Middle frontal gyrus (tissue), 1 donor: ENCODE data around the gene CORO2B.
"Not testable (repeated sequence)": the region's sequence is repeated elsewhere in the genome, so short reads cannot be mapped to it uniquely, and the experiment has no call there.

Experiments
- DNase-seq: peaks from one replicate; pipeline ENCODE4 v3.0.0-alpha.2; 2015; ENCODE audit warnings: low spot score; ENCODE audit errors: extremely low spot score

The CORO2B gene

DNA sequence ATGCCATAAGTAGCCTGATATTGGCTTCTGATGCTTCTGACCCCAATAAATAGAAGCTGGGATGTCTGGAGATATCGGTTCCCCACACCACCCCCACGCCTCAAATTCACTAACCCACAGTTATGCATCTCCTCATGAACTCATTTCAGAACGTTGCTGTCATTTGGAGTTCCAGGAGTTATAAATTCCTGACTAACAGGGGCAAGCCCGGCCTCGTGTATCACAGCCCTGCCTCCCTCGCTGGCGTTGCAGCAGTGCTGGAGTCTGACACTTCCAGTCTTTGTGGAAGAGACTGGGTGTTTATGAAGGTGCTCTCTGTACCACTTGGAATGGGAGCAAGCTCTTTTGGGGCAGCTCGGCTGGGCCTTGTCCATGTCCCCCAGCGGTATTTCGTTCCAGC is 140.9 kb downstream of the CORO2B start:
- DNase-seq, result no peak

DNA sequence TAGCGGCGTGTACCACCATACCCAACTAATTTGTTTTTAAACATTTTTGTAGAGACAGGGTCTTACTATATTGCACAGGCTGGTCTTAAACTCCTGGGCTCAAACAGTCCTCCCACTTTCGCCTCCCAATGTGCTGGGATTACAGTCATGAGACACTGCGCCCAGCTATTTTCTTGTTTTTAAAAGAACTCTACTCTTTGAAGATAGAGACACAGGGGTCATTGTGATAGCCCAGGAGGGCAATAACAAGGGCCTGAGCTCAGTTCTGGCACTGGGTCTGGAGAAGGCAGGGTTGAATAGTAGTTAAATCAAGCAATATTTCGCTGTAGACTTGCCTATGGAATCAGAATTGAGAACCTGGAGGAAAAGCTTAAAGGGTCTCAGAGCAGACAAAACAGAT is 143.1 kb downstream of the CORO2B start:
- DNase-seq, result no peak

DNA sequence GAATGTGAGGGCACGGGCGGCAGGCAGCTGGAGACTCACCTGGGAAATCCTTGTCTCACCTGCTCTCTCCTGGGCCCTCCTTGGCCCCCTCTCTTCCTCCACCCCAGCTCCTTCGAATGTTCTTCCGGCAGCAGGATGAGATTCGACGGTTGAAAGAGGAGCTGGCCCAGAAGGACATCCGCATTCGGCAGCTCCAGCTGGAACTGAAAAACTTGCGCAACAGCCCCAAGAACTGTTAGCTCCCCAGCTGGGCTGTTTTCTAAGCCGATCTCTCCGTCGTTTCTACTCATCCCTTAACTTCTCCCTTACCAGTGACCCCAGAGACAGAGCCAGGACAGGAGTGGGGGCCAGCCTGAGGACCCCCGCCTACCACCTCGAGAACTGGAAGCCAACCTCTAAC is 146.9 kb downstream of the CORO2B start:
- no peak for DNase-seq

DNA sequence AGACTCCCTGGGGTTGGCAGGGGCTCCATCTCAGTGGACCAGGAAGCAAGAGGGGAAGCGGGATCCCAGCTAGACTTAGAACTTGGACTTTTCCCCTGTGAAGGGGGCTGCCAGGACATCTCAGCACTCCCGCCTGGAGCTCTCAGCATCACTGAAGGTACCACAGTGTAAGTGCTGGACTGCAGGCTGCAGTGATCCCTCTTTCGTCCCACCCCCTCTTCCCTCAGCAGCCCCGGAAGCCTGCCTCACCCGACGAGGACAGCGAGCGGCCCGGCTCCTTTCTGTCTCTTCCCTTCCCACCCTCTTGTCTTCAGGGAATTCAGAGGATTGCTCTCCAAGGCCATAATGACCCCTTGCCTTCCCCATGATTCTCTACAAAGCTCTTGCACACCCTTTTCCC is 147.5 kb downstream of the CORO2B start:
- no peak for DNase-seq

DNA sequence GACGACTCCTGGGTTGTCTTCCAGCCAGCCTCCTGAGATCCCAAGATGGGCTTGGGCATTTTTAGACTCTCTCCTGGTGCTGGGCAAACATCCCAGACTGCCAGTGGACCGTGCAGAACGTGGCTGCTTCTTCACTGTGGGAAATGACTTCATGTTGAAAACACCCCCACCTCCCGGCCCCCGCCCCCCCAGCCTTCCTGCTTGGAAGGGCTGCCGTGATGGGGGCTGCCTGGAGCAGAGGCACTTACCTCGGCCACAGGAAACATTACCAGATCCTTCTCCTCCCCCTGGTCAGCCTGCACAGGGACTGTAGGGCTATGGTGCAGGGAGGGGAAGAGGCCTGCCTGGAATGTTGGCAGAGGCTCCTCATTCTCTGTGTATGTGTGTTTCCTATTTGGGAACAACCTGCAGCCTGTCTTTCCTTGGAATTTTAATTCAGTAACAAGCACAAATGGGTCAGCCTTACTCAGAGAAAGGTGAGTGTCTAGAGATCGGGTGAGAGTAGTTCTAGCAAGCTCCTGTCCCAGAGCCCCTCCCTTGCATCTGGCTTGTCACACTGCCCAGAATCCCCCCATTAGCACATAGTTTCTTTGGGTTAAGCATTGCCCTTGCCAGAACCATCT is 151.1 kb downstream of the CORO2B start:
- peak; percentile 47 for DNase-seq

DNA sequence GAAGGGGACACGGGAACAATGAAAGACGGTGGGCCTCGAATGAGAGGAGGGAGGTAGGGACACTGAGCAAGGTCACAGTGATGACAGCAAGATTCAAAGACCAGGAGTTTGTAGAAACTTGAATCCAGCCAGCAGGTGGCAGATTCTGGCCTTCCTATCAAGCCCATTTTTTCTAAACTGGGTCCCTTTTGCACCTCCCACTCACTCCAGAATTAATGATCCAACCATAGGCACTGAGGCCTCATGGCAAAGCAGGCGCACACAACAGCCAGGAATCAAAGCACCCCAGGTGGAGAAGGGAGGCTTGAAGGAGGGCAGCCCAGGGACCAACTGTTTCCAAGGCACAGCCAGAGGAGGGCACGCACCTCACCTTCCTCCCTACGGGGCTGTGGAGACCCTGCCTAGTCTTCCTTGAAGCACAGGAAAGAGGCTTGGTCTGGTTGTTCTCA is 151.7 kb downstream of the CORO2B start:
- DNase-seq, result peak; percentile 27

DNA sequence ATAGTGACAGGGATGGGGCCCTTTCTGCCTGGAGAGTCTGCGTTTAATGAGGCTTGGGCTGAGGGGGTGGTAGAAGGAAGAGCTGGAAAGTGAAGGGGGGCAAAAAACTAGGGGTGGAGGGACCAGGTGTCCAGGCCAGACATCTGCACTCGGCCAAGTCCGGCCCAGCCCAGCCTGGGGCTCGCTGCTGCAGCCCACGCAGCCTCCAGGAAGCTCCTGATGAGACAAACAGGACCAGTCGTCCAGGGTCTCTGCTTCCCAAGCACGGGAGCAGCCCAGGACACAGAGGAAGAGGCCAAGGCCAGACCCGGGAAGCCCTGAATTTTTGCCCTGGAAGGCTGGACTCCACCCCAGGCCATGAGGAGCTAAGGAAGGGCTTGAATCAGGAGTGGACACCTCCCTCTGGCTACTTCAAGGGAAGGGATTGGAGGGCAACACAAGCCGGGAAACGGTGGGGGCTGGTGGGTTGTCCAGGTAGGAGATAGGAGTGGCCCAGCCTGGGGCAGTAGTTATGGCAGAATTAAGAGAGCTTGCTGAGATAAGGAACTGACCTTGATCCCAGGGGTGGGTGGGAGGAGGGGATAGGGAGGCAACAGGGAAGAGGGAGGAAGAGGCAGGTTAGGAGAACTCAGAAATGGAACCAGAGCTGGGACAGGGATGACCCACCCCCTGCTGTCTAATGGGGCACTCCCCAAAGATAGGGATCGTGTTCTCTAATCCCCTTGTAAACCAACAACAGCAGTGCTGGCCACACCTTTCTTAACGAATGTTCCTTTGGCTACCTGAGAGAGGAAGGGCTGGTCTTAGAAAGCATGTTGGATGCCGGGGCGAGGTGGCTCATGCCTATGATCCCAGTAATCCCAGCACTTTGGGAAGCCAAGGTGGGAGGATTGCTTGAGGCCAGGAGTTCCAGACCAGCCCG is 152.4 kb downstream of the CORO2B start:
- DNase-seq, result no peak

DNA sequence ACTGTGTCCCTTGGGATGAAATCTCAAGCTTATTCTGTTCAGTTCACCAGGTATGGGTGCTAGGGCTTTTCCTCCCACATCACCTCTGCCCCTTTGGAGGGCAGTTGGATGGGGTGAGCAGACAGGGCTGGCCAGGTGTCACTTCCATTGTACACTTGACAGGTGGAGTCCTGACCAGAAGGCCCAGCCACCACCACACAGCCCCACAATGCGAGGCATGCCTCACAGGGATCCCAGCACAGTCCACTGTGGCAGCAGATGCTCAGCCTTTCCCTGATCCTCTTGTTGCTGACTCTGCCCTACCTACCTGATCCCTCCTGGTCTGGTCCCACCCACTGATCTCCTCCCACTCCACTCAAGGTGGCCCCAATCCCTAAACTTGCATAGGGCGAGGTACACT is 153.7 kb downstream of the CORO2B start:
- DNase-seq, result no peak

DNA sequence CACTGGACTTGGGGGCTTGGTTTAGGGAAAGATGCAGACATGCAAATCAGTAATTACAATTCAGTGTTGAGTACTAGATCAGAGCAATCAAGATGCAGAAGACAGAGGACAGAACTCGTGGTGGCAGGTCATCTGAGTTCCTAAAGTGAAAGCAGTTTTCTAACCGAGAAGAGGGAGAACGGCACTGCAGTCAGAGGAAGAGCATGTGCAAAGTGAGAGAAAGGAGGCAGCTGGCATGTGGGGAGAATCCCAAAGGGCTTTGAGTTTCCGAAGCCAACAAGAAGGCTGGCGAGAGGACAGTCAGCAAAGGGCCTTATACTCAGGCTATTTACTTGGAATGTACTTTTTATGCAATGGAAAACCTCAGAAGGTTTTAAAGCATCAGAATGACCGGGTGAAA is 154.9 kb downstream of the CORO2B start:
- DNase-seq, result no peak

DNA sequence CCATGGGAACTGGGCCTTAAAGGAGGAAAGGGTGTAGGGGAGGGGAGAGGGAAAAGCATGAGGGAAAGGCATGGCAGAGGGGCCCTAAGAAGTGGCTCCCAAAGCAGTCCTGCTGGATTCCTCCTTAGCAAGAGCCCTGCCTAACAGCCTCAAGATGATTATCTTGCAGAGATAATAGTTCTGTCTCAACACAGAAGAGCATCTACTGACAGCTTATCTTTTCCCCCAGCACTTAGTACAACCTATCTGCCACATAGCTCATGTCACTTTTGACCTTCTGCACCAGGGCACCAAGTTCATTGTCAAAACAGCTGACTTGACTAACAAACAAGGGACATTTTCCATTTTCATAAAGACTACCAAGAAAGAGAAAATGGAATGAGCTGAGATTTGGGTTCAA is 155.6 kb downstream of the CORO2B start:
- no peak for DNase-seq

DNA sequence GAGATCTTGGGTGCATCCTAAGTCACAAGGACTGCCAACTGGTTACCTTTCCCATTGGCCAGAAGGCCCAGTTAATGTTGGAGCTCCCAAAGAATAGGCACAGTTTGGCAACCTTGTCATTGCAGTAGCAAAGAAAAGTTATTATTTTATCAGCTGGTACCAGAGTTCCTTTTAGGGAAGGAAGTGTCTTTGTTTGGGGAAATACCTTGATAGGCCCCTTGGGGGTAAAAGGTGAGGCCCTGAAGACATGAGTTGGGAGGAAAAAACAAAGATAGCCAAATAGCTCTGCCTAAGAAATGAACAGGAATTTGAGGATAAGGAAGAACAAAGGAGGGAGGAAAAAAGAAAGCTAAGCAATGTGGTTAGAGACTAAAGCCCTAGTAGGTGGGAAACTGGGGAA is 156.1 kb downstream of the CORO2B start:
- no peak for DNase-seq

DNA sequence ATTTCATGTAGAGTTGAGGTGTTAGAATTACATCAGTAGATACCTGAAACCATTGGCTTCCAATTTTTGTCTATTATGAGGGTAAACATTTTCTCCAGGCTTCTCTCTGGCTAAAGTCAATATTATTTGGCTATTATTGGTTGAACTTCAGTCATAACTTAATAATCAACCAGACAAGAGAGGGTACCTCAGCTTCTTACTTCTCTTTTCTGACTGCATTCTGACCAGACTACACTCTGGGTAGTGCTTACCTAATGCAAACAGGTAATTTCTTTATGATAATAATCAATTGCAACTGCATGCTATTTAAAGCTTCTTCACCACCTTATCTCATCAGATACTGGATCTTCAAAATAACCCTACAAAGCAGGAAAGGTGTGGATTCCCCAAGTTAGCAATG is 156.8 kb downstream of the CORO2B start:
- DNase-seq, result no peak

DNA sequence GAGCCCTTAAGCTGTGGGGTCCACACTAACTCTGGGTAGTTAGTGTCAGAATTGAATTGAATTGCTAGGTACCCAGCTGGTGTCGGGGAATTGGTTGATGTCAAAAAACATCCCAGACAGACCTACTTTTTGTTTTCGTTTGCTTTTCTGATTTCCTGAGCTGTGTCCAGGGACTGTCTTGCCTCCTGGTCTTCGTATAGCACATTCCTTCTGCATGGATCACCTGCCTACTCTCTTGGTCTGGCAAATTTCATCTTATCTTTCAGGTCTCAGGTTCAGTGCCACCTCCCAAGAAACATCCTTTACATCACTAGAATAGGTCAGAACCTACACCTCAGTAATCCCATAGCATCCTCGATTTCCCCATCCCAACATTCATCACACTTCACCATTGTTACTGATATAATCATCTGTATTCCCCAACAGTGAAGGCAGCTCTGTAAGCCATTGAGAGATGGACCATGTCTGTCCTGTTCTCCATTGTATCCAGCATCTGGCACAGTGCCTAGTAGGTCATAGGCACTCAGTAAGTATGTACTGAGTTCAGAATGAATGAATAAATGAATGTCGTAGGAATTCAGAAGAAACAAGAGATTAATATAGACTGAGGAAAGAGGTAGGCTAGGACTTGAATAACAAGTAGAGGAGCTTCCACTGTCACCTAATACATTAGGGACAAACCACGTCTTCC is 160.7 kb downstream of the CORO2B start:
- DNase-seq, result peak; percentile 8

DNA sequence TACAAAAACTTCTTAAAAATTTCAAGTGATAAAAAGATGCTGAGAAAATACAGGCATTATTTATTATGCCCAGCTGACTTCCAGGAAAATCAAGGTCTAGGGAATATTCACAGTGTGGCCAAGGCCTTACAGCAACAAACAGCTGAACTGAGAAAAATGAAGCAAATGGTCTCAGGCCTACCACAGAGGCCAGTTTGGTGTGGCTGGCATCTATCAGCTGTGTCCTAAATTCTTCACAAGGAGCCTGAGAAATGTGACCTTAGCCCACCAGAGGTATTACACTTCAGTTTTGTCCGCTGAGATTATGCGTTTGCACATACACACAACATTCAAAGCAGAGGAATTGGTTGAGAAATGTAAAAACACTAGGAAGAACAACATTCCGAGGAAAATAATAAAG is 164.5 kb downstream of the CORO2B start:
- no peak for DNase-seq

DNA sequence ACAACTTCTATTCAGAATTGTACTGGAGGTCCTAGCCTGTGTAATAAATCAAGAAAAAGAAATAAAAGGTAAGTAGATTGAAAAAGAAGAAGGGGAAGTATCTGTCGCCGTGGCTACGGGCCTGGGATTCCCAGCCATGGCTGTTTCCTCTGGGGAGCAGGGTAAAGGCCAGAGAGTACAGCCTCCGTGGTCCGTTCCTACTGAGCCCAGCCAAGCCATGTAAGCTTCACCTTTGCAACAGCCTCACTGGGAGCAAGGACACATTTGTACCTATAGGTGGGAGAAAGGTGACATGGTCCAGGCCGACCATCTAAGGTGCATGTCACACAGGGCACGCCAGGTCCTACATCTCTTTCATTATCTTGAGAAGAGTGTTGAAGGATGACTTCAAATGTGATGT is 170.6 kb downstream of the CORO2B start:
- no peak for DNase-seq

DNA sequence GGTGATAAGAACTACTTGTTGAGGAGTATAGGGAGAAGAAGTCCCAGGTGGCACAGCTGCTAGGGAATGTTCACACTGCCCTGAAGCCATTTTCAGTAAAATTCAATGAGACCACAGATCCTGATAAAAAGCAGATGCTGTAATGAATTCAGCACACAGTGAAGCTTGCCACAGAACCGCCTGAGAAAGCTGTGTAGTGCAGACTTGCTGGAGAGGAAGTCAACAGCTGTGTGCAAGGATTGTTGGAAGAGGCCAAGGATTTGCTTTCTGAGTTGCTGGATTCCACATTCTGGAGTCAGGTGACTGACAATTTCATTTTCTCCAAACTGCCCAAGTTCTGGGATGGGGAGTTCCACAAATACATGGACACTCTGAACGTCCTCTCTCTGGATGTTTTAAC is 171.0 kb downstream of the CORO2B start:
- DNase-seq, result no peak

DNA sequence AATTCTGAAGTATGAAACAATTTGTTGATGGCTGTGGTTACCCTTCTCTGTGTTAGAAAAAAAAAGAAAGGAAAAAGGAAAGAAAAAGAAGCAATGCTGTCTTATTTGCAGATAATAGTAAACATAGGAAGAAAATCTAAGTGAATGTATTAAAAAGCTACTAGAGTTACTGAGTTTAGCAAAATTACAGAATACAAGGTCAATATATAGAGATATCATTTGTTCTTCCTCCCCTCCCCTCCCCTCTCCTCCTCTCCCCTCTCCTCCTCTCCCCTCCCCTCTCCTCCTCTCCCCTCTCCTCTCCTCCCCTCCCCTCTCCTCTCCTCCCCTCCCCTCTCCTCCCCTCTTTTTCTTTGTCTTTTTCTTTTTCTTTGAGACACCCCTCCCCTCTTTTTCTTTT is 172.8 kb downstream of the CORO2B start:
- no peak for DNase-seq

DNA sequence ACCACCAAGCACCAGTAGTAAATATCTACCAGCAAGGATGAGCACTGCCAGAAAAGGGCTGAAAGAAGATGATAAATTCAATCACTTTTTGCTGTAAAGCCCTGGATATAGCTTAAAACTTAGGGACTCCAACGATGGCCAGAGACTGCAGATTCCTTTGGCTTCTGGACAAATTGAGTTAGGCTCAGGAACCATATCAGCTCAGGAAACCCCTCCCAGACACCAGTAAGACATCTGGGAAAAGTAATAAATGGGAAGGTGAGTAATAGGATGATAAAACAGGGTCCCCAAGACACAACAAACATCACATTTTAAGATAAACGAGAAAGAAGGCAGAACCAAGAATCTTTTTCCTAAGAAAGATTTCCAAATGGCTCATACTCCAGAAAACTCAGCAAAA is 176.9 kb downstream of the CORO2B start:
- no peak for DNase-seq

DNA sequence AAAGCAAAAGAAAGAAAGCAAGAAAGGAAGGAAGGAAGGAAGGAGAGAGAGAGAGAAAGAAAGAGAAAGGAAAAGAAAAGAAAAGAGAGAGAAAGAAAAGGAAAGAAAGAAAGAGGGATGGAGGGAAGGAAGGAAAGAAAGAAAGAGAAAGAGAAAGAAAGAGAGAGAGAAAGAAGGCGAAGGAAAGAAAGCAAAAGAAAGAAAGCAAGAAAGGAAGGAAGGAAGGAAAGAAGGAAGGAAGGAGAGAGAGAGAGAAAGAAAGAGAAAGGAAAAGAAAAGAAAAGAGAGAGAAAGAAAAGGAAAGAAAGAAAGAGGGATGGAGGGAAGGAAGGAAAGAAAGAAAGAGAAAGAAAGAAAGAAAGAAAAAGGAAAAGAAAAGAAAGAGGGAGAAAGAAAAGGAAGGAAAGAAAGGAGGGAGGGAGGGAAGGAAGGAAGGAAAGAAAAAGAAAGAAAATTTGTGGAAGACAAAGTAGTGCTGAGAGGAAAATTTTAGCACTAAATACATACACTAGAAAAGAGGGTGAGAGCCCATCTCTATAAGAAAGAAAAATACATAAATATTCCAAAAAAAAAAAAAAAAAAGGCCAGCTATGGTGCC is 181.3 kb downstream of the CORO2B start:
- DNase-seq, result not testable (repeated sequence)

DNA sequence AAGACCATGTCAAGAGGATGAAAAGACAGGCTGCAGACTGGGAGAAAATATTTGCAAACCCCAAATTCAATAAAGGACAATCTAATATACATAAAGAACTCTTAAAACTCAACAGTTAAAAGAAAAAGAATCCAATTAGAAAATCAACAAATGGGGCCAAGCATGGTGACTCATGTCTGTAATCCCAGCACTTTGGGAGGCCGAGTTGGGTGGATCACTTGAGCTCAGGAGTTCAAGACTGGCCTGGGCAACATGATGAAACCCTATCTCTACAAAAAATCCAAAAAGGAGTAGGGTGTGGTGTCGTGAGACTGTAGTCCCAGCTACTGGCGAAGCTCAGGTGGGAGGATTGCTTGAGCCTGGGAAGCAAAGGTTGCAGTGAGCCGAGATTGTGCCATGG is 184.3 kb downstream of the CORO2B start:
- DNase-seq, result no peak

DNA sequence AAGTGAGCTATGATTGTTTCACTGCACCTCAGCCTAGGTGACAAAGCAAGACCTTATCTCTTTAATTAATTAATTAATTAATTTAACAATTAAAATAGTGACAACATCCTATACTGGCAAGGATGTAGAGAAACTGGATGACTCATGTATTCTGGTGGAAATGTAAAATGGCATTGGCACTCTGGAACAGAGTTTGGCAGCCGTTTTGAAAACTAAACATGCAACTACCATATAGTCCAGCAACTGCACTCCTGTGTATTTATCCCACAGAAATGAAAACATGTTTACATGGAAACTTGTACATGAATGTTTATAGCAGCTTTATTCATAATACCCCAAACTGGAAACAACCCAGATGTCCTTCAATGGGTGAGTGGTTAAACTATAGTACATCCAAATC is 185.3 kb downstream of the CORO2B start:
- DNase-seq, result no peak
